ENCODE measurements around the gene ASB18. TPM values are rescaled to one million over a fixed set of nuclear protein-coding genes. Genes with fewer than 3 reads are reported as not detected.

Gene ASB18
- total and polyA plus RNA-seq, 2 experiments from 2014 or later: not detected

GRCh38 chr2:236293241-236293810 is 29.1 kb upstream of the ASB18 start:
- ATAC-seq (no peak), DNase-seq (ENCODE audit: low spot score) (no peak)
- no peaks in the 10 kb centered on the region for H3K36me3 Mint-ChIP-seq (ENCODE audit: low read depth)
- Histone ChIP-seq H3K27me3 (ENCODE audit: insufficient read depth) (no peaks in the 10 kb centered on the region), H3K27ac (ENCODE audit: low read depth) (no peak overlapping the region), H3K4me2 (no peak overlapping the region), H3K9me2 (ENCODE audit: insufficient read depth) (peaks cover 5% of the 10 kb centered on the region; the same call in 1 of the 2 replicates), H3K4me3 (no peak overlapping the region), H3K4me1 (ENCODE audit: insufficient read depth) (no peaks in the 10 kb centered on the region), H4K20me1 (replicated peaks; ENCODE audit: insufficient read depth) (no peaks in the 10 kb centered on the region), H2AFZ (no peak overlapping the region), H3K79me2 (replicated peaks; ENCODE audit: insufficient read depth) (no peaks in the 10 kb centered on the region), H3F3A (replicated peaks; ENCODE audit: low read depth) (no peaks in the 10 kb centered on the region), H3K36me3 (ENCODE audit: insufficient read depth) (no peaks in the 10 kb centered on the region)
- H3K4me1 Mint-ChIP-seq: no peaks in the 10 kb centered on the region
- peaks cover 9% of the 10 kb centered on the region for H3K27me3 Mint-ChIP-seq (ENCODE audit: insufficient read depth, low read depth, poor library complexity)
- H3K9me3 Mint-ChIP-seq: no peaks in the 10 kb centered on the region
- TF ChIP-seq EZH2 (IDR thresholded peaks at IDR 0.05; ENCODE audit: low read depth, unreplicated experiment): no peak
- no peak for TF ChIP-seq ZNF462 (CRISPR knock-in tag; IDR thresholded peaks at IDR 0.05)
- TF ChIP-seq EZH2phosphoT487 (IDR thresholded peaks at IDR 0.05; ENCODE audit: unreplicated experiment): no peak
- TF ChIP-seq CREB1 (CRISPR knock-in tag; IDR thresholded peaks at IDR 0.05; ENCODE audit: low read depth): no peak
- TF ChIP-seq STAT1 (IDR thresholded peaks at IDR 0.05; ENCODE audit: unreplicated experiment): no peak
- TF ChIP-seq NANOG (IDR thresholded peaks at IDR 0.05; ENCODE audit: borderline replicate concordance): no peak
- TF ChIP-seq POLR2AphosphoS5 (IDR thresholded peaks at IDR 0.05; ENCODE audit: low read depth): no peak
- no peak for TF ChIP-seq CTCF (conservative IDR thresholded peaks at IDR 0.05; ENCODE audit: low read depth in 2 of 2)
- TF ChIP-seq REST (IDR thresholded peaks at IDR 0.05; ENCODE audit: unreplicated experiment): no peak
- no peak for TF ChIP-seq ETS1 (IDR thresholded peaks at IDR 0.05)
- TF ChIP-seq JUNB (IDR thresholded peaks at IDR 0.05; ENCODE audit: unreplicated experiment): no peak
- no peak for TF ChIP-seq ZNF331 (CRISPR knock-in tag; IDR thresholded peaks at IDR 0.05; ENCODE audit: low read depth)
- TF ChIP-seq ZNF114 (CRISPR knock-in tag; IDR thresholded peaks at IDR 0.05): no peak
- H3K4me3 Mint-ChIP-seq: no peak overlapping the region
- H3K27ac Mint-ChIP-seq: no peak overlapping the region

Measured in GM23338 (cell line).